Calu3 (cell line): ENCODE data around the gene IL37. TPM values are rescaled to one million over a fixed set of nuclear protein-coding genes. Genes with fewer than 3 reads are reported as not detected.
"Not testable (repeated sequence)": the region's sequence is repeated elsewhere in the genome, so short reads cannot be mapped to it uniquely, and the experiment has no call there.

Source experiments
- BruUV-seq: library from RNA; stranded (reverse); fragments of 400-500 nt; replicated peaks from 2 replicates; lab custom pipeline; 2021; lab: Mats Ljungman, UMichigan
- CTCF ChIA-PET: fragments of 300-600 bp; sonication (Branson Sonifier 250); formaldehyde crosslinking; loops from one replicate; lab custom pipeline; 2022; ENCODE audit warnings: antibody characterized with exemption; lab: Charles Lee
- DNase-seq: peaks from one replicate; pipeline ENCODE4 v3.0.0; 2022
- H3K27ac Mint-ChIP-seq: one replicate; pipeline ENCODE4 v1.8.0; 2022; ENCODE audit warnings: mixed read lengths; ENCODE audit not compliant: unreplicated experiment
- H3K27me3 Mint-ChIP-seq: one replicate; pipeline ENCODE4 v1.8.0; 2022; ENCODE audit warnings: mixed read lengths; ENCODE audit not compliant: unreplicated experiment
- H3K36me3 Mint-ChIP-seq: one replicate; pipeline ENCODE4 v1.8.0; 2022; ENCODE audit warnings: mild to moderate bottlenecking, moderate library complexity, mixed read lengths; ENCODE audit not compliant: insufficient read depth, unreplicated experiment
- H3K4me1 Mint-ChIP-seq: one replicate; pipeline ENCODE4 v1.8.0; 2022; ENCODE audit warnings: mild to moderate bottlenecking, low read depth, mixed read lengths; ENCODE audit not compliant: unreplicated experiment
- H3K4me3 Mint-ChIP-seq: one replicate; pipeline ENCODE4 v1.8.0; 2022; ENCODE audit warnings: mild to moderate bottlenecking, low read depth, moderate library complexity, mixed read lengths; ENCODE audit not compliant: unreplicated experiment
- H3K9me3 Mint-ChIP-seq: one replicate; pipeline ENCODE4 v1.8.0; 2022; ENCODE audit warnings: low read depth, mixed read lengths; ENCODE audit not compliant: unreplicated experiment
- intact Hi-C: fragments of 100-400 bp; cut with micrococcal nuclease; formaldehyde crosslinking; loops from one replicate; pipeline ENCODE4 v1.10.0; 2022; ENCODE audit not compliant: unreplicated experiment
- total RNA-seq: library from RNA; stranded (reverse); gene quantifications from 2 replicates; pipeline ENCODE4 v1.2.3, GENCODE V29; 2022
- TF ChIP-seq, protein P1 (sequence below): fragments of 200-600 bp; IDR thresholded peaks from one replicate; pipeline ENCODE4 v1.8.0; 2022; ENCODE audit warnings: antibody characterized with exemption; ENCODE audit not compliant: unreplicated experiment

IL37 gene
- total RNA-seq, 1 experiment from 2014 or later: 2.0 TPM

DNA sequence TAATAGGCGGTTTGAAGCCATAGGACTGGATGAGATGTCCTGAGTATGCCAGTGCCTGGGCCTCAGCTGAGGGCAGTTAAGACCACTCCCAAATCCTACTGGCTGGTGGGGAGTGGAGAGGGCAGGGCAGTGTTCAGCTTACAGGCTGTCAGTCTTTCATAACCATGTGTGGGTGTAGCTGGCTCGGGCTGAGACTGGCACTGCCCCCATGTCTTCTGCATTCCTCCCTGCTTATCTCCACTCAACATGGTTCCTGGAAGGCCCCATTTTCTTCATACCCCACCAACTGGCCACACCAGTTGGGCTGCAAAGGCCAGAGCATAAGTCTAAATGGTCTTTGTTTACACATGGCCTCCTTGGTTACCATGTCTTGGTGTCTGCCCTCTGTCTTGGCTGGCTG, 17.2 kb upstream of the IL37 start:
- BruUV-seq: no TSS peak
- intact Hi-C loops: no loop called here
- DNase-seq: no peak
- Mint-ChIP-seq H3K36me3 (no peaks in the 10 kb centered on the region), H3K9me3 (peaks cover 2% of the 10 kb centered on the region), H3K27ac (no peak overlapping the region), H3K27me3 (no peaks in the 10 kb centered on the region), H3K4me3 (no peak overlapping the region), H3K4me1 (peaks cover 11% of the 10 kb centered on the region)
- CTCF ChIA-PET: interaction anchor here (0.6 to 0.7 kb wide), 2 partner anchors 31 to 165 kb away, joined by 3 read pairs; partner anchors contain the start of gene IL36RN
- TF ChIP-seq, protein P1, sequence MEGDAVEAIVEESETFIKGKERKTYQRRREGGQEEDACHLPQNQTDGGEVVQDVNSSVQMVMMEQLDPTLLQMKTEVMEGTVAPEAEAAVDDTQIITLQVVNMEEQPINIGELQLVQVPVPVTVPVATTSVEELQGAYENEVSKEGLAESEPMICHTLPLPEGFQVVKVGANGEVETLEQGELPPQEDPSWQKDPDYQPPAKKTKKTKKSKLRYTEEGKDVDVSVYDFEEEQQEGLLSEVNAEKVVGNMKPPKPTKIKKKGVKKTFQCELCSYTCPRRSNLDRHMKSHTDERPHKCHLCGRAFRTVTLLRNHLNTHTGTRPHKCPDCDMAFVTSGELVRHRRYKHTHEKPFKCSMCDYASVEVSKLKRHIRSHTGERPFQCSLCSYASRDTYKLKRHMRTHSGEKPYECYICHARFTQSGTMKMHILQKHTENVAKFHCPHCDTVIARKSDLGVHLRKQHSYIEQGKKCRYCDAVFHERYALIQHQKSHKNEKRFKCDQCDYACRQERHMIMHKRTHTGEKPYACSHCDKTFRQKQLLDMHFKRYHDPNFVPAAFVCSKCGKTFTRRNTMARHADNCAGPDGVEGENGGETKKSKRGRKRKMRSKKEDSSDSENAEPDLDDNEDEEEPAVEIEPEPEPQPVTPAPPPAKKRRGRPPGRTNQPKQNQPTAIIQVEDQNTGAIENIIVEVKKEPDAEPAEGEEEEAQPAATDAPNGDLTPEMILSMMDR: no peak

DNA sequence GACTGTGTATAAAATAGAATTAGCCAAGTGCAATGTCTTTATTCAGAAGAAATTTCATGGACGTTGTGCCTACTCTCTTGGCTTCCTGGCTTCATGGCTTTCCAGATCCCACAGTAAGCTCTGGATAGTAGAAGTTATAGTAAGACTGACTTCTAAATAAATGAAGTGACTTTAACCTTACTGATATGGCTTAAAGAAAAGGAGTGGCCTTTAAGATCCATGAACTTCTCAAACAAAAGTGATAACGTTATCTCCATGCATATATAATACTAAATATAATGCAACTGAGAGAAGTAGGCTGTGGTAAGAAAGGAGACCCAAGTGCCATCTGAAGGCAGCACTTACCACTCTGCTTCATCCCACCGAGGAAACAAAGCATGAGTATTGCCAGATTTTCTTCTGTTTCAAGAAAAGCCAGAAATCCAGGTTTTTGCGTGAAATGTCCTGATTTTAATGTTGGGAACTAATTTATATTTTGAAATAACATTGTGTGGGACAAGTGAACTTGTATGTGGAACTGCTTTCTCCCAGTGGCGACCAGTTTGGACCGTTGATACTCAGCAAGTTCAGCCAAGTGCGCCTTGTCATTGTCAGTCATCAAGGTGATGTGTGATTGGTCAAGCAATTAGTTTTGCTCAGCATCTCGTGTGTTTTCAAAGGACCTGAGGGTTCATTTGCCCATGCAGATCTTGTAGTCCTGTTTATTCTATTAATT, 13.9 kb upstream of the IL37 start:
- no peaks in the 10 kb centered on the region for H3K9me3 Mint-ChIP-seq
- TF ChIP-seq, protein P1: no peak
- no peak overlapping the region for H3K4me3 Mint-ChIP-seq
- no peaks in the 10 kb centered on the region for H3K4me1 Mint-ChIP-seq
- no peak overlapping the region for H3K27ac Mint-ChIP-seq
- no TSS peak for BruUV-seq
- H3K27me3 Mint-ChIP-seq: no peaks in the 10 kb centered on the region
- intact Hi-C loops: no loop called here
- no peak for DNase-seq
- CTCF ChIA-PET: no interaction called here
- no peaks in the 10 kb centered on the region for H3K36me3 Mint-ChIP-seq

DNA sequence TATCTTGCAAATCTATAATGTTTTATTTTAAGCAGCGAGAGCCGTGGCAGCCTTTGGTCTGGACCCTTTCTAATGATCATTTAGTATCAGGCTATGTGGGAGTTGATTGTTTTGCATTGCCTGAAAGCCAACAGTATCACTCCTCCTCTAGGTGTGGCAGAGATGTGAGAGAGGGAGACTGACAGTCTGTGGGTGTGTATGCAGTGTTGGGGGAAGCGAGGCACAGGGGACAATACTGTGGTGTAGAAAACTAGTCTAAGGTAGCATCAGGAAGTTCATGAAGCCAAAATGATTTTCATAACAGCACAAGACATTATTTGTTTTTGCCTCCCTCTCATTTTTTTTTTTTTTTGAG, 13.4 kb upstream of the IL37 start:
- Mint-ChIP-seq H3K9me3 (no peaks in the 10 kb centered on the region), H3K27me3 (no peaks in the 10 kb centered on the region), H3K36me3 (no peaks in the 10 kb centered on the region), H3K4me1 (no peaks in the 10 kb centered on the region), H3K4me3 (no peak overlapping the region), H3K27ac (no peak overlapping the region)
- no TSS peak for BruUV-seq
- TF ChIP-seq, protein P1: no peak
- intact Hi-C loops: no loop called here
- CTCF ChIA-PET: no interaction called here
- no peak for DNase-seq

DNA sequence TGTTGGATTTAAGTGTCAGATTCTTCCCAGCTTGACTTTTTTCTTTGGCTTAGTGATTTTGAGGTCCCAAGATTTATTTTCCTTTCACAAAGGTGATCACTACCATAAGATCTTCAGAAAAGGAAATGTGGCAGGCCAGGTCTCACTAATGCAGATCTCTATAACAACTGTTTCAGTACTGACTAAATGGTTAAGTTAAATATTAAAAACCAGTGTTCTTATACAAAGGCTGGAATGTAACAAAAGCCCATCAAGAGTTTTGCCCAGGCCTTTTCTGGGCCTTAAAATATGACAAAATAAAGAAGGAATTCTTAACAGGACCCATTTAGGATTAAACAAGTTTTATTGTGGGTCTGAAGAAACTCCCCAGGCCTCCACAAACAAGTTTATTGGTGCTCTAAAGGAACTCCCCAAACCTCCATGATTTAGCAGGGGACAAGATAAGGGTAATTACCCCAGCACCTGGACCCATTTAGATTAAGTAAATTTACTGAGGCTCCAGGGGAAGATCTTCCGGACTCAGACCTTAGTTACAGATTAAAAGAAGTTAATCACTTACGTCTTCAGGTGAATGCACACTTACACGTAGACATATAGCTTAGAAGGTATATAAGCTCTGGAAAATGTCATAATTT, 9.4 kb upstream of the IL37 start:
- H3K36me3 Mint-ChIP-seq: not testable (repeated sequence)
- CTCF ChIA-PET: interaction anchor here (1.2 kb wide), 1 partner anchor 40 kb away, joined by 4 read pairs; no protein-coding TSS in a partner anchor

More for the DNA sequence above, 9.4 kb upstream of the IL37 start:
- H3K27ac Mint-ChIP-seq, intact Hi-C loops, H3K9me3 Mint-ChIP-seq, H3K4me3 Mint-ChIP-seq, H3K27me3 Mint-ChIP-seq, BruUV-seq, DNase-seq: not testable (repeated sequence)
- H3K4me1 Mint-ChIP-seq: peaks cover 12% of the 10 kb centered on the region
